Skin epidermis (tissue), 12 donors: Measurements from ENCODE around the gene TRMT61B.

Experiments
- H3K27ac ChIP-seq, 21 experiments: fragments of 200-600 bp; sonication (generic) in 11 of 21; one replicate each; pipeline ENCODE4 v1.5.0; 2020; ENCODE audit warnings: mild to moderate bottlenecking in 3 of 21, inconsistent platforms in 2 of 21, moderate library complexity in 2 of 21
- H3K4me3 ChIP-seq, 7 experiments: fragments of 200-600 bp; sonication (generic) in 2 of 7; one replicate each; pipeline ENCODE4 v1.5.0; 2020; ENCODE audit warnings: inconsistent platforms in 2 of 7, mild to moderate bottlenecking in 2 of 7, moderate library complexity in 1 of 7

Gene TRMT61B

DNA sequence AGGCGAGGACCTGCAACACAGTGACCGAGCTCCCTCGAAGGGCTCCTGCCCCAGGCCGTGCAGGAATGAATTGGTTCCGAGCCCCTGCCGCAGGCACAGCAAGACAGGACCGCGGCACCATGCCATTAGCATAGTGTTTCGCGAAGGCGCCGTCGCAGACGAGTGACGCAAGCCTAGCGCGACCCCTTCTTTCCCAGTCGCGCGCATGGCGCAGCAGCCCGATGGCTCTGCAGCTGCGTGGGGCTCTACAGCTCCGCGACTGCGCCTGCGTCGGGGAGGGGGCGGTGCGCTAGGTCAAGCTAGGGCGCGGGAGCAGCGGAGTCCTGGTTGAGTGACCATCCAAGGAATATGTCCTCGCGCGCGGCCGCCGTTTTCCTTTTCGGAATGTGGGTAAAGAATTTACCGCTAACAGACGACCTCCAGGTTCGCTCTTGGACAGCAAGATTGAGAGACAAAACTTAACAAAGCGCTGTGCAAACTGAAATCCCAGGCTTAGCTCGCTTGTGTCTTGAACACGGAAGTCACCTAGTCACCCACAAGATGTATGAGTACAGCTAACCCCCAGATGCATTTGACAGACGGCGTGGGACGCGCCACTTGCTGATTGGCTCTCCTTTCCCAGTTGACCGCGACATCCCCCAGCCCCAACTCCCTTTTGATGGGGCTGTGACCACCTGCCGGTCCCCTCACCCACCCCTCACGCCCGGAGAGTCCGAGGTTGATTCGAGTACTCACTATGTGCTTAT, at the start of gene TRMT61B:
Gene TRMT61B (minus strand): TSS at position 164 of the 746 bp plus-strand sequence. CDS start 32 bp downstream, at position 132.
- peak within 1 kb of the TSS in 20 of 21 experiments; percentile 66 to 91 (median 81) for H3K27ac ChIP-seq
- H3K4me3 ChIP-seq, result peak within 1 kb of the TSS; percentile 72 to 98 (median 93)

DNA sequence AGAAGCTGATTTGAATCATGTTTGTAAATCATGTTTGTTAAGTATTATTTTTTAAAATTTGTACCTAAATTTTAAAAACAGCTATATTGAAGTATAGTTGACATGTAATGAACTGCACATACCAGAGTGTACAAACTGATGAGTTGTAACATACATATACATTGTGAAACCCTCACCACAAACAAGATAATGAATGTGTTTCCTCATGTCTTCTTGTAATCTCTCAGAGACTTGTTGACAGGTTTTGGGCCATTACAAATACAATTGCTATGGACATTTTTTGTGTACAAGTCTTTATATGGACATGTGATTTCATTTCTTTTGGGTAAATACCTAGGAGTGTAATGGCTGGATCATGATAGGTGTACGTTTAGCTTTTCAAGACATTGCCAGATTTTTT, 45.8 kb upstream of the TRMT61B start:
- Histone ChIP-seq H3K27ac (no peak overlapping the region), H3K4me3 (no peak overlapping the region)

DNA sequence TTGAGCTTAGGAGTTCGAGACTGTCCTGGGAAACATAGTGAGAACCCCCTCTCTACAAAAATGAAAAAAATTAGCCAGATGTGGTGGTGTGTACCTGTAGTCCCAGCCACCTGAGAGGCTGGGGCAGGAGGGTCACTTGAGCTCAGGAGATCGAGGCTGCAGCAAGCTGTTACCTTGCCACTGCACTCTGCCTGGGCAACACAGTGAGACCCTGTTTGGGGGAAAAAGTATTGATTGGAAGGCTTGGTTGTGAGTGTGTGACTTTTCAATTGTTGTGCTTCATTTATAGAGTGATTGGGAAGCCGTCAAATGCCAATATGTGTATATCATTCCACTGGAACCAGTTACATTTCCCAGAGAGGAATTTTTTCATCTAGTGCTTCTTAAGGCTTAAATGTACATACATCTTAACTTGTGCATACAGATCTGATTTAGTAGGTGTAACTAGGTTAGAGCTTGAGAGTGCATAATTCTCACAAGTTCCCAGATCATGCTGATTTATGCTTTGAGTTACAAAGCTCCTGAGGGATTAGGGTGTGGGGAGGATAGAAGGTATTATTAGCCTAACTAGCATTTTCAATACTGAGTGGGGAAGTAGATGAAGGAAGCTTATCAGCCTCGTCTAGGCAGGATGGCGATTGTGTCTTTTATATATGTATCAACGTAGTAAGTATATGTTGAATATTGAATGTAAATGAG, 39.7 kb upstream of the TRMT61B start:
- H3K27ac ChIP-seq, result no peak overlapping the region
- H3K4me3 ChIP-seq, result no peak overlapping the region

DNA sequence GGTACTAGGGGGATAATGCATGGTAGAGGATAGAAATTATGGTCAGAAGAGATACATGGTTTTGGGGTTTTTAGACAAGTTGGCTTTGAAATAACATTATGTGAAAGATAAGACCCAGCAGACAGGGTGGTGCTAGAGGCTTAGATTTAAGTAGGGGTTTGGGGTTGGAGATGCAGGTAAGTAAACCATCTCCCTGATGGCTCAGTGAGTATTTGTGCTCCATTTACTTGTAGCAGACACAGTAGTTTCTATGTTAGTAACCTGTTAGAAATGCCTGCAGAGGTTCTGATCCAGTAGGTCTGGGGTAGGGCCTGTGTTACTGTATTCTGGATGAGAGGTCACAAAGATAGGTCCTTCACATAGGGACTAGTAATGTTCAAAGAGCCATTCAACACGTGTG, 38.1 kb upstream of the TRMT61B start:
- Histone ChIP-seq H3K4me3 (no peak overlapping the region), H3K27ac (no peak overlapping the region)

DNA sequence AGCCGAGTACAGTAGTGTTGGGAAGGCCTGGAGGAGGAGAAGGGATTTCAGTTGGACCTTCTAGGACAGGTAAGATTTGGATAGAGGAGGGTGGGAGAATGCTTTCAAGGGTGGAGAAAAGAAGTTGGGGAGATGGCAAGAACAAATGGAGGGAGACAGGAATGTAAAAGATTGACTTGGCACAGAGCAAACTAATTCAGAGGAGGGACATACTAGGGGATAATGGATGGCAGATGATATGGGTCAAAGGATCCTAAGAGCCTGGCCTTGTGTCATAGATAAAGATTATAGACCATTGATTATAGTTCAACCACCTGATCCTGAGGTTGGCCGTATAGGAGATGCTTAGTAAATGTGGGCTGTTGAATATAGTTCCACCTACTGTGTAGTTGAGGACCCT, 36.7 kb upstream of the TRMT61B start:
- no peak overlapping the region for H3K27ac ChIP-seq
- no peak overlapping the region for H3K4me3 ChIP-seq

DNA sequence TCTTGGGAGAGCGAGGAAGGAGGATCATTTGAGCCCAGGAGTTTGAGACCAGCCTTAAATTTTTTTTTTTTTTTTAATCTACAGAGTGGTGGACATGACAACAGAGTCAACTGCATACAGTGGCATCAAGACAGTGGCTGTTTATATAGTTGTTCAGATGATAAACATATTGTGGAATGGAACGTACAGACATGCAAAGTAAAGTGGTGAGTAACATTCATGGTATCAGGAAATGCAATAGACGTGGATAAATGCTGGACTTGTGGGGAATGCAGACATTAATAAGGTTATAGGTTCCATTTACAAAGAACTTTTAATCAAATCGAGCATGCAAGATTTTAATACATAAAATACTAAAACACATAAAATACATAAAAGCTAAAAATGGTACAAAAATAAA, 36.3 kb upstream of the TRMT61B start:
- H3K27ac ChIP-seq, result no peak overlapping the region
- H3K4me3 ChIP-seq, result no peak overlapping the region

DNA sequence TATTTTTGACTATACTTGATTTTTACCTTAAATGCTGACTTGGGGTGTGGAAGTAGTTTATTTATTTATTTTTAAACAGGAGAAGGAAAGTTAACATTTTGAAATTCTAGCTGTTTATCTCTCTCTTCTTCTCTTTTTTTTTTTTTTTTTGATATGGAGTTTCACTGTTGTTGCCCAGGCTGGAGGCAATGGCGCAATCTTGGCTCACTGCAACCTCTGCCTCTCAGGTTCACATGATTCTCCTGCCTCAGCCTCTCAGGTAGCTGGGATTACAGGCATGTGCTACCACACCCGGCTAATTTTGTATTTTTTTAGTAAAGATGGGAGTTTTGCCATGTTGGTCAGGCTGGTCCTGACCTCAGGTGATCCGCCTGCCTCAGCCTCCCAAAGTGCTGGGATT, 35.4 kb upstream of the TRMT61B start:
- Histone ChIP-seq H3K27ac (no peak overlapping the region), H3K4me3 (no peak overlapping the region)

DNA sequence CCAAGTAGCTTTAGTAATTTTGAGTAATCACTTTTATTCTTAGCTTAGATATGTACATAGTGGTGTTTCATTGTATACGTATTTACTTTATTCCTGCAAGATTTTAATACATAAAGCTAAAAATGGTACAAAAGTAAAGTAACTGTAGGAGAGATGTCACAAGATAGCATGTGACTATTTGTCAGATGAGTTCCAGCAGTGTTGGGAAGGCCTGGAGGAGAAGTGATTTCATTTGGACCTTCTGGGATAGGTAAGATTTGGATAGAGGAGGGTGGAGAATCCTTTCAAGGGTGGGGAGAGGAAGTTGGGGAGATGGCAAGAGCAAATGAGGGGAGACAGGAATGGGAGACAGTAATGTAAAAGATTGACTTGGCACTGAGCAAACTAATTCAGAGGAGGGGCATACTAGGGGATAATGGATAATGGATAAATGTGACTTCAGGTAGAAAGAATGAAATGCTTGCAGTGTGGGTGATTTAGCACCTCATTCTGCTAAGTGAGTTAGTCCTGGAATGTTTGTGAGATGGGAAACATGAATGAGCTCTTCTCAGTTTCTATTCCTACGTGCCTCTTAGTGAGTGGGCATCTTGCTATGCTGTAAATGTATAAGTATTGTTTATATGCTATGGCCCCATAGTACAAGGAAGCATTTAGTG, 34.8 kb upstream of the TRMT61B start:
- Histone ChIP-seq H3K4me3 (no peak overlapping the region), H3K27ac (peak overlapping the region in 1 of 21 experiments; percentile 34)

DNA sequence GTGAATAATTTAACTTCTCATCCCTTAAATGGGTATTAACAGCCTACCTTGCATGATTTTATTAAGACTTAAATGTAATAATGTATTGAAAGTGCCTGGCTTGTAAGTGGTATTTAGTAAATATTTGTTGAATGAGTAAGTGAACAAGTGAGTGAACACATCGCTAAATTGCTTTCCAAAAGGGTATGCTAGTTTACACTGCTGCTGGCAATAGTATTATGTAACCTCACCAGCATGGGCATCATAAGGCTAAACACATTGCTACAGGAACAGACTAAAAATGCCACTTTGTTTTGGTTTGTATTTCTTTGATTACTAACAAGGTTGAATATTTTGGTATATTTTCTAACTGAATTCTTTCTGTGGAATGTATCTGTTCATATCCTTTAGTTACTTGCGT, 34.2 kb upstream of the TRMT61B start:
- Histone ChIP-seq H3K27ac (peak overlapping the region in 1 of 21 experiments; percentile 34), H3K4me3 (no peak overlapping the region)

DNA sequence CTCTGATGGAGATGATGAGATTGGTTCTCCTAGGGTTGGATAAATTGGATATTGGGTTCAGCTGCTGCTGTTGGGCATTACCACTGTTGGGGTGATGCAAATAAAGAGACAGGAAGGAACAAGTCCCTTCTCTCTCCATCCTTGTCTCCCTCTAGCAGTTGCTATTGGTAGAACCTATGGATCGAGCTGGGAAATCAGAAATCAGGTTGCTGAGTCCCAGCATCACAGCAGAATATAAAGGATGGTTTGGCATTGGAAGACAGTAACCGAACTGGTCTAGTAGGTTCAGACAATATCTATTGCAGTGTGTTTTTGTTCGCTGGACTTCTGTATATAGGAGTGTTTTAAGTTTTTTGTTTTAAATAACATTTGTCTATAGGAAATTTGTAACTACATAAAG, 32.5 kb upstream of the TRMT61B start:
- Histone ChIP-seq H3K27ac (no peak overlapping the region), H3K4me3 (no peak overlapping the region)

DNA sequence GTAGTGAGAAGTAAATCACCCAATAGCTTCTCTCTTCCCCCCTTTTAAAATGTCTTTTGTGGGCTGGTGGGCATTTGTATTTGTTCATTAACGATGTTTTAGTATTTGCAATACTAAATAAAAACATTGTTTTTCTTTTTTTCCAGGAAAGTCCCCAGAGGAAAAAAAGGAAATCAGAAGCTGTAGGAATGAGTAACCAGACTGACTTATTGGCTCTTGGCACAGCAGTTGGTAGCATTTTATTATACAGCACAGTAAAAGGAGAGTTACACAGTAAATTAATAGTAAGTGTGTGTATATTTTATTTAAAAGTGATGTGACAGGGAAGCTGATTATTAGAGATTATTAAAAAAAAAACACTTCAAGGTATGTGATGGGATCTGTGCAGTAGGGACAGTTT, 31.7 kb upstream of the TRMT61B start:
- Histone ChIP-seq H3K27ac (no peak overlapping the region), H3K4me3 (no peak overlapping the region)

DNA sequence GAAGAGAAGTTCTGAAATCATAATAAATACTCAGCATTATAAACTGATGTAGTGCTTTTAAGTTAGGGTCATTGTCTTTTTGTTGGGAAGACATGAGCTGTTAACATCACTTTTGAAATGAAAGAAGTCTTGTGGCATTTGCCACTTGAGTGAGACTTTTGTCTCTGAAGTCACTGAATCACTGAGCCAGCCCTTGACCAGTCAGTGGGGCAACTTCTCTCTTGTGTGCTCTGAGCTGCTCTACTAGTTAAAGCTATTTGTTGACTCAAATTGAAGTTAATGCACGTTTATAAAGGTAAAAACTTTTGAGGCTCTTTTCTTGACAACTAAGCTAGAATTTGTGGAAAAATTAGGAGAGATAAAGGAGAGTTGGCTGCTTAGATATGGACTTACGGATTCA, 31.1 kb upstream of the TRMT61B start:
- Histone ChIP-seq H3K27ac (no peak overlapping the region), H3K4me3 (no peak overlapping the region)

DNA sequence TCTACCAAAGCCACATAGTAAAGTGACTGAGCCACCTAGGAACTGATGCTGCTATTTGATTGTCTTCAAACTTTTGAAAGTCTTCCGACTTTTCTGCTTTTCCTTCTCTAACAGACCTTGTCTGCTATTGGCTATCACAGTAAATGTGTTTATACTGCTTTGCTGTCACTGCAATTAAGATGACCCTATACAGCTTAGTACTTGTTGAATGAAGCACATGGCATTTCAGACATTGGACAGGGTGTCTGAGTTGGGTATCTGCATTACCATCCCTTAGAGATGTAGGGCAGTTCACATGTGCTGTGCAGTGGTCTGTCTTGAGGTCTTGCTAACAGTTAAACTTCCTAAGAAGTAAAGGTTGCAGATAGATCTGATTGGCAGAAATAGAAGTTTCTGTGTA, 27.9 kb upstream of the TRMT61B start:
- H3K27ac ChIP-seq, result no peak overlapping the region
- no peak overlapping the region for H3K4me3 ChIP-seq

DNA sequence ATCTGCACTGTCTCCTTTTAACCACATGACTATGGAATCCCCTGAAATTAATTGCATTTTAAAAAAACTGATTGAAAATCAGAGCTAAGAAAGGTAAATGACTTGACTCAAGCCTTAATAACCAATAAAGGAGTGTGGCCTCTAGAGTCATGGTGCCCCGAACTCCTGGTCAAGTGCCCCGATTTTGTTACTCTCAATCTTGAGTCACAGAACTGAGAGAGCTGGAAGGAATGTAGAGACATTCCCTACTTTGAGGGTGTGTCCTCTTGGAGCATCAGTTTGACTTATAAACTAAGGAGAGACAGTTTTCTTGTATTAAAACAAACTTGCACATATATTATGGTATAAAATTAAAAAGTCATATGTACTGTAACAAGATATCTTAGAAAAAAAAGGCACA, 26.8 kb upstream of the TRMT61B start:
- Histone ChIP-seq H3K27ac (no peak overlapping the region), H3K4me3 (no peak overlapping the region)

DNA sequence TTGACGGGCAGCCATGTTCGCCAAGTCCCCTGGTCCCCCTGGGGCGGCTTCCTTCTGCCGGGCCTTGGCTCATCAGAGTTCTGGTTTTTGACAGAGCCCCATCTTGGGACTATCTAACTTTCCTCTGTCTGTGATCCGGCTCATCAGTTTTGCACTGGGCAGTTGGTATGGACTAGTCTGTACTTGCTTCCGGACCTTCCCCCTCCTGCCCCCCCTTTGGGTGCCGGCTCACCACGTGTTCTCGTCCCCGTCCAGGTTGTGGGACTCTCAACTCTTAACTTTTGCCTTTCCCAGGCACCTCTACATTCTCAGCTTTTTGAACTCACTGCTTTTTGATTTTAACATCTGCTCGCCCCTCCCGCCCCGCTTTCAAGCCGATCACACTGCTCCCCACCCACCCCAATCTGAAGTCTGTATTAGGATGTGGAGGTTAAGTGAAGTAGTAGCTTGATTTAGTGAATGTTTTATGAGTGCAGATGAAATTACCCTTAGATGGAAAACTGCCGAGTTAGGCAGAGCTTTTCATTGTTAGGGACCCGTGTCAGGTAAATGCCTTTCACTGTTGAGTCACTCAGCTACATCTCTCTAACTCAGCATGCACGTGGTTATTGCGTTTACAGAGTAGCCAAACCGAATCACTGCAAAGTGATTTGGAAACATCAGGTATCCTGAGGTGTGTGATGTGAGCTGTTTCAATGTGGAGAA, 25.2 kb upstream of the TRMT61B start:
- H3K4me3 ChIP-seq, result peak overlapping the region; percentile 82 to 100 (median 100)
- H3K27ac ChIP-seq, result peak overlapping the region; percentile 80 to 96 (median 90)

DNA sequence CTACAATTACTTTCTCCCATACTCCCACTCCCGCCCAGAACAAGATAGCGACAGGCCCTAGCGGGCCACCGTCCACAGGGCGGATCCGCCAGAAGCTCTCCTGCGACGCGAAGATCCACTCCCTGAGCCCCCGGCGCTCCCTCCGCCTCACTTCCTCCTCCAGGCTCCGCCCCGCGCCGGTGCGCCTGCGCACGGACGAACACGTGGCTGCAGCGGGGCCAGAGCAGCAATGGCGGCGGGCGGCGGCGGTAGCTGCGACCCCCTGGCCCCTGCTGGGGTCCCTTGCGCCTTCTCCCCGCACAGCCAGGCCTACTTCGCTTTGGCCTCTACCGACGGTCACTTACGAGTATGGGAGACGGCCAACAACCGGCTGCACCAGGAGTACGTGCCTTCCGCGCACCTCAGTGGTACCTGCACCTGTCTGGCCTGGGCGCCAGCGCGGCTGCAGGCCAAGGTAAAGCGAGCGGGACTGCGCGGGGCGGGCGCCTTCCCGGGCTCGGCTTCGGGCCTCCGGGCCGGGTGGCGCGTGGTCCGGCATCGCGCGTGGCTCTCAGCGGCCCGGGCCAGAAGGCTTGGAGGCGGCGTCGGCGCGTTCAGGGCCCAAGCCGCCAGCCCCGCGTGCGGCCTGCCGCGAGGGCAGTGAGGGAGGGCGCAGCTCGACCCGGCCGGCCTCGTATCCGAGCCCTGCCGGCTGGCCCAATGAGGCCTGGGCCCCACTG, 24.5 kb upstream of the TRMT61B start, which contains the start of gene WDR43:
Gene WDR43 (plus strand): TSS at position 198 of the 719 bp plus-strand sequence. CDS start 32 bp downstream, at position 230.
- peak within 1 kb of the TSS; percentile 80 to 96 (median 90) for H3K27ac ChIP-seq
- peak within 1 kb of the TSS; percentile 82 to 100 (median 100) for H3K4me3 ChIP-seq

DNA sequence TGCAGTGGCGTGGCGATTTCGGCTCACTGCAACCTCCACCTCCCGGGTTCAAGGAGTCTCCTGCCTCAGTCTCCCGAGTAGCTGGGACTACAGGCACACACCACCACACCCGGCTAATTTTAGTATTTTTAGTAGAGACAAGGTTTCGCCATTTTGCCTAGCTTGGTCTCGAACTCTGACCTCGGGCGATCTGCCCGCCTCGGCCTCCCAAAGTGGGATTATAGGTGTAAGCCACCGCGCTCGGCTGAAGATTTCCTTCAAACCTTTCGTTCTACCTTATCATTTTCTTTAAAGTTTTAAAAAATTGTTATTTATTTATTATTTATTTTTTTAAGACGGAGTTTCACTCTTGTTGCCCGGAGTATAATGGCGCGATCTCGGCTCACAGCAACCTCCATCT, 23.4 kb upstream of the TRMT61B start:
- H3K4me3 ChIP-seq, result no peak overlapping the region
- no peak overlapping the region for H3K27ac ChIP-seq

DNA sequence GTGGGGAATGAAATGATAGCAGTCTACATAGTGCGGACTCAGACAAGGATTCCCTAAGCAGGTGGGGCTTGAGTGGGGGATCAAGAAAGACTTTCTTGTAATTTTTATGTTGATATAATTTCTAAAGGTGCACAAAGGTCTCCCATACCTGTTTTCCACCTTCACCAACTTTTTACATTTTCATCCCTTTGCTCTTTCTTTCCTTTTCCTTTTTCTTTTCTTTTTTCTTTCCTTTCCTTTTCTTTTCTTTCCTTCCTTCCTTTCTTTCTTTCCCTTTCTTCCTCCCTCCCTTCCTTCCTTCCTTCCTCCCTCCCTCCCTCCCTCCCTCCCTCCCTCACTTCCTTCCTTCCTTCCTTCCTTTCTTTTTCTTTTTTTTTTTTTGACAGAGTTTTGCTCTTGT, 10.1 kb upstream of the TRMT61B start:
- no peak overlapping the region for H3K27ac ChIP-seq
- H3K4me3 ChIP-seq, result no peak overlapping the region

DNA sequence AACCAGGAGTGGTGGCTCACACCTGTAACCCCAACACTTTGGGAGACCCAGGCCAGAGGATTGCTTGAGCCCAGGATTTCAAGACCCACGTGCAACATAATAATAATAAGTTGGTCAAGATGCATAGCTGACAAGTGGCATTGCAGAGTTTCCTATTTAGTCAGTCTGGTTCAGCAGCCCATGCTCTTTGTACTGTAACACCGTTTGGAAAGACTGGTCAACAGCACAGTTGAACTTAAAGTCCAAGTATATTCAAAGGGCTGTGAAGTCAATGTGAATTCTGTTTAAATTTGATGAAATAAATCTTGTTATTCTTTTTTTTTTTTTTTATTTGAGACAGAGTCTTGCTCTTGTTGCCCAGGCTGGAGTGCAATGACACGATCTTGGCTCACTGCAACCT, 1.5 kb upstream of the TRMT61B start:
- no peak overlapping the region for H3K4me3 ChIP-seq
- H3K27ac ChIP-seq, result no peak overlapping the region
